Measurements from ENCODE around the gene EOMES. TPM values are rescaled to one million over a fixed set of nuclear protein-coding genes. Genes with fewer than 3 reads are reported as not detected.

The EOMES gene
- total RNA-seq, 2 experiments from 2014 or later: 0.64 to 0.69 TPM

DNA sequence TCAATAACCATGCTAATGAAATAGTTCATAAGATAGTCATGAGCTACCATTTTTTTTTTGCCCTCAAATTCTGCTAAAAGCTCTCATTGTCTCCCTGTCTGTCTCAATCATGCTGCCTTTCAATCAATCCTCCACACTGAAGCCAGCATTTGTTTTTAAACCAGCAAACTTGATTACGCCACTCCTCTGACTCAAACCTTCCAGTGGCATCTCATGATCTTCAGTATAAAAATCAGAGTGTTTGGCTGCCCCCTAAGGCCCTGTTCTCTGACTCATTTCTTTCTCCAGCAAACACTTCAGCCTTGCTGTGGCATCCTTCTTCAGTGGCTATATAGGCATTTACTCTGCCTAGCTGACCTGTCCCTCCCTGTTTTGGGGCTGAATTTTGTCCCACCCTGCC lies 36.0 kb upstream of the EOMES start:
- Histone ChIP-seq H3K36me3 (ENCODE audit: insufficient read depth, low read length) (no peaks in the 10 kb centered on the region), H3K4me1 (ENCODE audit: insufficient read depth, low read length) (no peaks in the 10 kb centered on the region), H3K4me3 (ENCODE audit: low read length) (no peak overlapping the region), H3K27ac (ENCODE audit: low read depth in 1 of 2, low read length in 2 of 2) (no peak overlapping the region), H3K9me3 (ENCODE audit: control insufficient read depth in 1 of 2, insufficient read depth in 1 of 2, low read length in 2 of 2) (no peaks in the 10 kb centered on the region), H3K27me3 (ENCODE audit: control insufficient read depth in 1 of 2, insufficient read depth in 2 of 2, low read length in 2 of 2) (no peaks in the 10 kb centered on the region)
- Mint-ChIP-seq H3K4me1 (ENCODE audit: low read depth) (peaks cover under 1% of the 10 kb centered on the region), H3K36me3 (ENCODE audit: low read depth) (no peaks in the 10 kb centered on the region), H3K9me3 (no peaks in the 10 kb centered on the region), H3K27me3 (no peaks in the 10 kb centered on the region), H3K4me3 (no peak overlapping the region), H3K27ac (no peak overlapping the region)
- ChIA-PET CTCF (no interaction called here), POLR2A (no interaction called here)
- DNase-seq (no peak), ATAC-seq (ENCODE audit: poor library complexity) (no peak)
- no peak for TF ChIP-seq CTCF (IDR thresholded peaks at IDR 0.05)
- intact Hi-C loops (cut with DNase I, micrococcal nuclease): no loop called here

- CTCF ChIA-PET: interaction anchor here (0.5 to 1.6 kb wide), 2 partner anchors 35 to 350 kb away, joined by 4 to 5 read pairs; partner anchors contain the start of gene EOMES
- TF ChIP-seq CTCF (IDR thresholded peaks at IDR 0.05): no peak
- peaks cover 7% of the 10 kb centered on the region for H3K4me1 Mint-ChIP-seq (ENCODE audit: low read depth)
These were observed 34.8 kb upstream of the EOMES start for GRCh38 chr3:27756877-27757276.

GRCh38 chr3:27752926-27753325 lies 30.8 kb upstream of the EOMES start:
- Mint-ChIP-seq H3K36me3 (ENCODE audit: low read depth) (no peaks in the 10 kb centered on the region), H3K4me3 (no peak overlapping the region), H3K9me3 (no peaks in the 10 kb centered on the region), H3K27me3 (no peaks in the 10 kb centered on the region), H3K27ac (no peak overlapping the region), H3K4me1 (ENCODE audit: low read depth) (peaks cover 17% of the 10 kb centered on the region)
- H3K36me3 ChIP-seq (ENCODE audit: insufficient read depth, low read length): no peaks in the 10 kb centered on the region
- intact Hi-C loops (cut with DNase I, micrococcal nuclease): no loop called here
- POLR2A ChIA-PET: no interaction called here
- no peak for TF ChIP-seq CTCF (IDR thresholded peaks at IDR 0.05)
- H3K4me1 ChIP-seq (ENCODE audit: insufficient read depth, low read length): no peaks in the 10 kb centered on the region
- no peak overlapping the region for H3K27ac ChIP-seq (ENCODE audit: low read depth in 1 of 2, low read length in 2 of 2)
- no peak overlapping the region for H3K4me3 ChIP-seq (ENCODE audit: low read length)
- no peaks in the 10 kb centered on the region for H3K27me3 ChIP-seq (ENCODE audit: control insufficient read depth in 1 of 2, insufficient read depth in 2 of 2, low read length in 2 of 2)
- ATAC-seq (ENCODE audit: poor library complexity) (no peak), DNase-seq (peak in 3 of 14 experiments; percentile 8 to 52 (median 28))
- CTCF ChIA-PET: no interaction called here
- H3K9me3 ChIP-seq (ENCODE audit: control insufficient read depth in 1 of 2, insufficient read depth in 1 of 2, low read length in 2 of 2): no peaks in the 10 kb centered on the region

More at GRCh38 chr3:27756877-27757276, 34.8 kb upstream of the EOMES start:
- Mint-ChIP-seq H3K27ac (no peak overlapping the region), H3K9me3 (no peaks in the 10 kb centered on the region), H3K4me3 (no peak overlapping the region), H3K27me3 (no peaks in the 10 kb centered on the region), H3K36me3 (ENCODE audit: low read depth) (no peaks in the 10 kb centered on the region)
- H3K4me1 ChIP-seq (ENCODE audit: insufficient read depth, low read length): no peaks in the 10 kb centered on the region
- H3K27ac ChIP-seq (ENCODE audit: low read depth in 1 of 2, low read length in 2 of 2): no peak overlapping the region
- H3K4me3 ChIP-seq (ENCODE audit: low read length): no peak overlapping the region
- ATAC-seq (ENCODE audit: poor library complexity) (no peak), DNase-seq (no peak)
- POLR2A ChIA-PET: no interaction called here
- H3K9me3 ChIP-seq (ENCODE audit: control insufficient read depth in 1 of 2, insufficient read depth in 1 of 2, low read length in 2 of 2): no peaks in the 10 kb centered on the region
- H3K27me3 ChIP-seq (ENCODE audit: control insufficient read depth in 1 of 2, insufficient read depth in 2 of 2, low read length in 2 of 2): no peaks in the 10 kb centered on the region
- no peaks in the 10 kb centered on the region for H3K36me3 ChIP-seq (ENCODE audit: insufficient read depth, low read length)
- intact Hi-C loops (cut with DNase I, micrococcal nuclease): no loop called here

All from CD4-positive, alpha-beta T cell (primary cell).